Psoas muscle (tissue), 8 donors: ENCODE results near the gene MXRA7. TPM values are rescaled to one million over a fixed set of nuclear protein-coding genes. Genes with fewer than 3 reads are reported as not detected.

Source experiments
- ATAC-seq, 4 donors: fragments of 200-7000 bp; cut with Tn5 transposase; one replicate each; pipeline ENCODE4 v1.9.1; 2020; ENCODE audit warnings: moderate library complexity in 3 of 4, mild to moderate bottlenecking in 2 of 4
- DNase-seq, 2 donors: peaks; one replicate each; pipeline ENCODE4 v3.0.0-alpha.2; 2020
- H3K27ac ChIP-seq: fragments of 200-600 bp; one replicate; pipeline ENCODE4 v1.8.0; 2022
- H3K27me3 ChIP-seq, 3 donors: fragments of 200-600 bp in 1 of 3; one replicate each; pipeline versions ENCODE4 v1.6.1 to v1.8.0; 2013 to 2022; ENCODE audit warnings: low read length in 2 of 3, mild to moderate bottlenecking in 2 of 3, moderate library complexity in 1 of 3; ENCODE audit not compliant: insufficient read depth in 3 of 3
- H3K36me3 ChIP-seq, 2 donors: fragments of 200-600 bp in 1 of 2; one replicate each; pipeline versions ENCODE4 v1.6.1 to v1.8.0; 2013 to 2022; ENCODE audit warnings: low read depth in 1 of 2, mild to moderate bottlenecking in 1 of 2, moderate library complexity in 1 of 2; ENCODE audit not compliant: insufficient read depth in 1 of 2
- H3K4me1 ChIP-seq: fragments of 200-600 bp; one replicate; pipeline ENCODE4 v1.8.0; 2022
- H3K4me3 ChIP-seq: fragments of 200-600 bp; one replicate; pipeline ENCODE4 v1.8.0; 2022; ENCODE audit warnings: mild to moderate bottlenecking
- H3K9me3 ChIP-seq: fragments of 200-600 bp; one replicate; pipeline ENCODE4 v1.8.0; 2022
- WGBS, 3 donors: extraction: QIAGEN DNeasy Blood & Tissue Kit; methylation state at CpG; one replicate each; pipeline versions ENCODE4 v1.1.6 to v1.1.7; 2013; 5-methylcytosine and 5-hydroxymethylcytosine counted together
- intact Hi-C, 2 donors: fragments of 100-400 bp; cut with DNase I; formaldehyde crosslinking; loops; one replicate each; pipeline versions ENCODE4 v1.11.0 to v1.14.2; 2022
- polyA plus RNA-seq, 3 donors: library from polyadenylated mRNA; stranded (reverse); fragments of 200-250 nt; gene quantifications; one replicate each; pipeline ENCODE4 v1.2.3, GENCODE V29; 2013
- total RNA-seq, 4 donors: library from RNA; stranded (reverse); fragmentation: NEBNext Ultra II Directional in 2 of 4; extraction: Animal tissue kit (Norgen Biotek cat#: 25700) in 2 of 4; gene quantifications; one replicate each; pipeline versions ENCODE4 v1.2.1 to v1.2.4, GENCODE V29; 2021 to 2023
- TF ChIP-seq, protein P1 (sequence below): fragments of 200-600 bp; IDR thresholded peaks from one replicate; pipeline ENCODE4 v1.8.0; 2022; ENCODE audit warnings: antibody characterized with exemption
- donor health status: healthy with polysubstance abuse.
- donor health status: DM: no; HTN: no; CAD: no; lungs with moderate emphysema.
- donor health status: Bipolar disorder and iron deficiency.
- donor health status: healthy.
- donor health status: DM: yes; HTN: yes; CAD: no.
- donor health status: DM: no; HTN: no; CAD: no.
- donor health status: DM: no; HTN: no; CAD: no.
- donor health status: DM: yes; HTN: yes; CAD: no.

Gene MXRA7
- total and polyA plus RNA-seq, 7 donors = 34.6 to 75.1 (median 43.2) TPM

DNA sequence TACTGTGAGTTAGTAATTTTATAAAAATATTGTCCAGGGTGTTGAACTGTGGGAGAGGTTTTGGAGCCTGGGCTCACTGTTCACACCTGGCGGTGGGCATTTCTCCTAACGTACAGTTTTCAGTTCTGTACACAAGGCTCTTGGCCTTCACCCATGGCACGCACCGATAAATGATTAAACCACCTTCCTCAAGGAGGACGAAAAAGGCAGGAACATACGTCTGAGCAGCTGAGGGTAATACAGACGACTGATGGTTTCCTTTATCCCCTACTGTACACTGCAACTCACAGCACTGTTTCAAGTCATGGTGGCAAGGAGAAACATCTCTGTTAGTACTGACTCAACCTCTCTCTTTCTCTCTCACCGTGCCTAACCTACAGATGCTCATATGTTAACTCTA is 65.8 kb downstream of the MXRA7 start:
- Histone ChIP-seq H3K27ac (no peak overlapping the region), H3K36me3 (no peaks in the 10 kb centered on the region), H3K9me3 (no peaks in the 10 kb centered on the region), H3K27me3 (peaks cover 0 to 2% (median 0%) of the 10 kb centered on the region in 3 donors), H3K4me3 (no peak overlapping the region), H3K4me1 (no peaks in the 10 kb centered on the region)
- no peak for ATAC-seq
- TF ChIP-seq, protein P1, sequence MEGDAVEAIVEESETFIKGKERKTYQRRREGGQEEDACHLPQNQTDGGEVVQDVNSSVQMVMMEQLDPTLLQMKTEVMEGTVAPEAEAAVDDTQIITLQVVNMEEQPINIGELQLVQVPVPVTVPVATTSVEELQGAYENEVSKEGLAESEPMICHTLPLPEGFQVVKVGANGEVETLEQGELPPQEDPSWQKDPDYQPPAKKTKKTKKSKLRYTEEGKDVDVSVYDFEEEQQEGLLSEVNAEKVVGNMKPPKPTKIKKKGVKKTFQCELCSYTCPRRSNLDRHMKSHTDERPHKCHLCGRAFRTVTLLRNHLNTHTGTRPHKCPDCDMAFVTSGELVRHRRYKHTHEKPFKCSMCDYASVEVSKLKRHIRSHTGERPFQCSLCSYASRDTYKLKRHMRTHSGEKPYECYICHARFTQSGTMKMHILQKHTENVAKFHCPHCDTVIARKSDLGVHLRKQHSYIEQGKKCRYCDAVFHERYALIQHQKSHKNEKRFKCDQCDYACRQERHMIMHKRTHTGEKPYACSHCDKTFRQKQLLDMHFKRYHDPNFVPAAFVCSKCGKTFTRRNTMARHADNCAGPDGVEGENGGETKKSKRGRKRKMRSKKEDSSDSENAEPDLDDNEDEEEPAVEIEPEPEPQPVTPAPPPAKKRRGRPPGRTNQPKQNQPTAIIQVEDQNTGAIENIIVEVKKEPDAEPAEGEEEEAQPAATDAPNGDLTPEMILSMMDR = no peak
- intact Hi-C loops = no loop called here
- 77 to 83% (median 78%) methylated on average over 8 of the region's 8 CpGs for WGBS, 3 donors
- no peak for DNase-seq

DNA sequence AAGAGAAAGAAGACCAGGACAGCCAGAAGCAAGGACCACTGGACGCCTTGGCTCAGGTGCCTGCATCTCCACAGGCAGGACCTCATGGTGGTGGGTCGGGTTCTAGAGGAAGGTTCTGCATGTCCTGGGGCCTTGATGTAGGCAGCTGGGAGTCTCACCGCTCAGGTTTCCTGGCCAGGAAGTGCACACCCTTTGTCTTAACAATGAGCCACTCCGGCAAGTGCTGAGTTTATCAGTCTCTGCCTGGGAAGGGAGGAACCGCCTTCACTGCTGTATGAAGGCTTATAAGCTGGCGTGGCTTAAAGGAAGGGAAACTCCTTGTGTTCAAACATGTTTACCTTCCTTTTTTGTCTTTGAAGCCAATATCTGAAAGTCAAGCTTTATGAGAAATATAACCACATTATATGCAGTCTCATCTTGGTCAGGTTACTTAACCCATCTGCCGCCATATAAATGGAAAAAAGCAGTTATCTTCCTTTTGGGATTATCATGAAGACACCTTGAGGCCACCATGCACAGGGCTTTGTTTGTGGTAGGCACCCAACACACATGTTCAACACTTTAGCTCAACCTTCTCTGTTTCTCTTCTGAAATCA is 67.1 kb downstream of the MXRA7 start, which contains the start of gene ST6GALNAC1:
ST6GALNAC1 (minus strand) TSS at position 205 of the 596 bp plus-strand sequence; CDS start at position 86, 119 bp downstream.
- Histone ChIP-seq H3K27me3 (peaks cover 0 to 2% (median 0%) of the 10 kb centered on the region in 3 donors), H3K4me1 (no peaks in the 10 kb centered on the region), H3K9me3 (no peaks in the 10 kb centered on the region), H3K27ac (no peak within 1 kb of the TSS), H3K4me3 (no peak within 1 kb of the TSS), H3K36me3 (no peaks in the 10 kb centered on the region)
- 68 to 80% (median 76%) methylated on average over 7 of the region's 7 CpGs for WGBS, 3 donors
- TF ChIP-seq, protein P1 = no peak
- DNase-seq = no peak
- no peak for ATAC-seq
- intact Hi-C loops = no loop called here

DNA sequence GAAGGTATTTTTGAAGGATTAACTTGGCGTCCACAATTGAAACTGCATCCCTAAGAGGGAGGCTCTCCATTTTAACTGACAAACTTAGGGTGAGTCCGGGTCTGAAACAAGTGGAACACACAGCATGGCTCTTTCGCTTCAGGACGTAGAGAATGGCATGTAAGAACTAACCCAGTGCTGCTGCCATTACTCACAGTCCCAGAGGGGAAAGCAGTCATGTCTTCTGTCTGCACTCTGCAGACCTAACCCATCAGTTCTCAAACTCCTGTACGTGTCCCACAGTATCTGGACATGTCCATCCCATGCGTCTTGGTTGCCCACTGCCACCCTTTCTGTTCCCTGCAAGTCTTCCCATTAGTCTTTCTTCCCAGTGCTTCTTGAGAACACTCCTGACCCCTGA is 67.8 kb downstream of the MXRA7 start:
- TF ChIP-seq, protein P1 = no peak
- no peak for DNase-seq
- peaks cover 0 to 2% (median 0%) of the 10 kb centered on the region in 3 donors for H3K27me3 ChIP-seq
- no peaks in the 10 kb centered on the region for H3K36me3 ChIP-seq
- no peak overlapping the region for H3K27ac ChIP-seq
- no peaks in the 10 kb centered on the region for H3K4me1 ChIP-seq
- H3K4me3 ChIP-seq = no peak overlapping the region
- no peaks in the 10 kb centered on the region for H3K9me3 ChIP-seq
- 82 to 88% (median 84%) methylated on average over 6 of the region's 6 CpGs for WGBS, 3 donors
- peak in 1 of 4 donors; percentile 30 for ATAC-seq
- intact Hi-C loops = no loop called here

DNA sequence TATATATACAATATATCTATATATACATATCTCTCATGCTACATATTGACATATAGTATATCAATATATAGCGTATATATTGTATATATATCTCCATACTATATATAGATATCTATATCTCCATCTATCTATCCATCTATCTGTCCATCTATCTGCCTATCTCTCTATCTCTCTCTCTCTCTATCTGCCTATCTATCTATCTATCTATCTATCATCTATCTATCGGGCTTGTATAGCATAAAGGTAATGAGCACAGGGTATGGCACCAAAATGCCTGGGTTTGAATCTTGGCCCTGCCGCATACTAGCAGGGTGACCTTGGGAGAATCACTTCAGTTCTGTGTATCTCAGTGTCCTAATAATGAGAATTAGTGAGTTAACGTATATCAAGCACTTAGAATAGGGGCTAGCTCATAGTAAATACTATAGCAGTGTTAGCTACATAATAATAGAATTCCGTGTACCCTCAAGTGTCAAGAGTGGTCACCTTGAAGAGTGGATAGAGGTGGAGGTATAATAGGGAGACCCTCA is 68.7 kb downstream of the MXRA7 start:
- H3K27me3 ChIP-seq = peaks cover 0 to 2% (median 0%) of the 10 kb centered on the region in 3 donors
- intact Hi-C loops = no loop called here
- H3K9me3 ChIP-seq = no peaks in the 10 kb centered on the region
- DNase-seq (no peak), ATAC-seq (no peak)
- TF ChIP-seq, protein P1 = no peak
- no peak overlapping the region for H3K27ac ChIP-seq
- no peak overlapping the region for H3K4me3 ChIP-seq
- WGBS, 3 donors = 93 to 94% (median 94%) methylated on average over 5 of the region's 5 CpGs
- no peaks in the 10 kb centered on the region for H3K4me1 ChIP-seq
- H3K36me3 ChIP-seq = no peaks in the 10 kb centered on the region
